ENCODE measurements around the gene PM20D1. TPM values are rescaled to one million over a fixed set of nuclear protein-coding genes. Genes with fewer than 3 reads are reported as not detected.

PM20D1 gene
- polyA plus RNA-seq, 6 donors from 2014 or later, result 0.43 to 3.0 (median 1.0) TPM; not detected in 1

Other genes with a start within 250 kb of the PM20D1 start
- 10 to 100 TPM in 1 of 6 donors, 1 to 10 TPM in 5; 4.8 to 10.2 (median 6.0) TPM for gene ELK4, start 218.1 kb downstream of the PM20D1 start, polyA plus RNA-seq (ENCODE audit: low read depth in 6 of 6)
- 1 to 10 TPM in 5 of 6 donors, under 1 TPM in 1; 0.96 to 5.4 (median 4.0) TPM for gene SLC45A3, start 169.6 kb downstream of the PM20D1 start, polyA plus RNA-seq (ENCODE audit: low read depth in 6 of 6)
- 10 to 100 TPM in 5 of 6 donors, 1 to 10 TPM in 1; 4.9 to 18.9 (median 16.2) TPM for gene NUCKS1, start 100.0 kb downstream of the PM20D1 start, polyA plus RNA-seq (ENCODE audit: low read depth in 6 of 6)
- 100 to 1,000 TPM in 4 of 6 donors, 10 to 100 TPM in 2; 70.2 to 136 (median 112) TPM for gene RAB29, start 74.7 kb downstream of the PM20D1 start, polyA plus RNA-seq (ENCODE audit: low read depth in 6 of 6)
- 10 to 100 TPM in 4 of 6 donors, 1 to 10 TPM in 1, under 1 TPM in 1; 0.11 to 14.4 (median 10.5) TPM for gene SLC41A1, start 36.9 kb downstream of the PM20D1 start, polyA plus RNA-seq (ENCODE audit: low read depth in 6 of 6)
- not detected for gene SLC26A9, start 93.3 kb upstream of the PM20D1 start, polyA plus RNA-seq (ENCODE audit: low read depth in 6 of 6)
- gene RAB7B, start 153.3 kb upstream of the PM20D1 start, polyA plus RNA-seq (ENCODE audit: low read depth in 6 of 6), result not detected
- gene CTSE, start 173.8 kb upstream of the PM20D1 start, polyA plus RNA-seq (ENCODE audit: low read depth in 6 of 6), result not detected
- gene RHEX, start 203.0 kb upstream of the PM20D1 start, polyA plus RNA-seq (ENCODE audit: low read depth in 6 of 6), result 1 to 10 TPM in 2 of 6 donors, under 1 TPM in 4; 0.28 to 5.3 (median 0.60) TPM

All from naive B cell (primary cell).